ENCODE measurements around the gene ZCCHC2. TPM values are rescaled to one million over a fixed set of nuclear protein-coding genes. Genes with fewer than 3 reads are reported as not detected.

Gene ZCCHC2
- total and polyA plus RNA-seq, 2 of the 8 experiments (the other 6 are each of a cell fraction or from before 2014, with no cell fraction given): 13.5 to 18.6 TPM

- TF ChIP-seq CHD7 (IDR thresholded peaks at IDR 0.05; ENCODE audit: insufficient replicate concordance, low read length) (no peak), POU5F1 (IDR thresholded peaks at IDR 0.05; ENCODE audit: low read depth, low read length) (no peak), YY1 (IDR thresholded peaks at IDR 0.05; ENCODE audit: low read depth, low read length) (no peak), KDM1A (IDR thresholded peaks at IDR 0.05; ENCODE audit: borderline replicate concordance, low read length) (no peak), TAF1 (IDR thresholded peaks at IDR 0.05; ENCODE audit: low read depth, low read length) (no peak)
These were observed 14.4 kb downstream of the ZCCHC2 start (continued) for GRCh38 chr18:62537042-62537894.
